Duodenal mucosa (tissue), 2 donors: ENCODE results near the gene SLC40A1.
A peak's percentile ranks its signal among the peaks of the same experiment; 100 is the strongest.

Experiments
- H3K27ac ChIP-seq: one replicate; pipeline ENCODE4 v1.7.0; 2013; ENCODE audit warnings: low read depth, low read length
- H3K27me3 ChIP-seq, 2 donors: one replicate each; pipeline ENCODE4 v1.7.0; 2013; ENCODE audit warnings: low read length in 2 of 2, control low read depth in 1 of 2; ENCODE audit not compliant: insufficient read depth in 2 of 2, control insufficient read depth in 1 of 2
- H3K36me3 ChIP-seq, 2 donors: one replicate each; pipeline ENCODE4 v1.7.0; 2013; ENCODE audit warnings: low read length in 2 of 2, control low read depth in 1 of 2; ENCODE audit not compliant: insufficient read depth in 2 of 2, control insufficient read depth in 1 of 2
- H3K4me1 ChIP-seq, 2 donors: one replicate each; pipeline ENCODE4 v1.7.0; 2013; ENCODE audit warnings: low read length in 2 of 2, control low read depth in 1 of 2; ENCODE audit not compliant: insufficient read depth in 2 of 2, control insufficient read depth in 1 of 2
- H3K4me3 ChIP-seq, 2 donors: one replicate each; pipeline ENCODE4 v1.7.0; 2013; ENCODE audit warnings: low read length in 2 of 2, low read depth in 1 of 2
- H3K9ac ChIP-seq, 2 donors: one replicate each; pipeline ENCODE4 v1.7.0; 2013; ENCODE audit warnings: low read length in 2 of 2, low read depth in 1 of 2
- H3K9me3 ChIP-seq, 2 donors: one replicate each; pipeline ENCODE4 v1.7.0; 2013; ENCODE audit warnings: low read length in 2 of 2, control low read depth in 1 of 2; ENCODE audit not compliant: control insufficient read depth in 1 of 2

Gene SLC40A1

GRCh38 chr2:189555232-189555631 lies 25.4 kb downstream of the SLC40A1 start:
- peaks cover 32 to 54% of the 10 kb centered on the region in 2 donors for H3K4me1 ChIP-seq

DNA sequence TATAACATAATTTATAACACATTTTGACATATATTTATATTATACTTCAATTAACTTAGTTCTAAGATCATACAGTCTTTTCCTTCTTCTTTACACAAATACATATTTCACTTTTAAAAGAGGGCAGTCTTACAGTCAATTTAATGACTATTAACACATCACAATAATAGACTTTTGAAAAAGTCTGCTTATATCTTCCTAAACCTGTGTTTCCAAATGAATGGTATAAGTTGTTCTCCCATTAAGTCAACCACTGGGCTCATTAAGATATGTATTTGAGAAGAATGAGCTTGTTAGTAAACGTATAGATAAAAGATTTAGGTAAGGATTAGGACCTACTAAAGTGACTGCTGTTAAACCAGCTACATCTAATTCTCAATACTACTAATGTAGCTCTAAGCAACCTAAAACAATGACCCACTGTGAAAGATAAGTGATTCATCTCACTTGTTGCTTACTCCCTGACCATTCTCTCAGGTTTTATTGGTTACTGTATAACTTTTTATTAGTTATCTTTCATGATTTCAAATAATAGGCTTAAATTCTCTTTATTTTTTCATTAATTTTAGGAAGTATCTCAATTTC lies 27.0 kb downstream of the SLC40A1 start:
- no peak overlapping the region for H3K4me3 ChIP-seq
- H3K9ac ChIP-seq = no peak overlapping the region
- no peaks in the 10 kb centered on the region for H3K36me3 ChIP-seq
- no peaks in the 10 kb centered on the region for H3K27me3 ChIP-seq
- peaks cover 20 to 43% of the 10 kb centered on the region in 2 donors for H3K4me1 ChIP-seq
- no peaks in the 10 kb centered on the region for H3K9me3 ChIP-seq
- H3K27ac ChIP-seq = no peak overlapping the region

More at GRCh38 chr2:189555232-189555631, 25.4 kb downstream of the SLC40A1 start:
- no peaks in the 10 kb centered on the region for H3K9me3 ChIP-seq
- no peaks in the 10 kb centered on the region for H3K36me3 ChIP-seq
- H3K27me3 ChIP-seq = no peaks in the 10 kb centered on the region
- no peak overlapping the region for H3K27ac ChIP-seq
- H3K9ac ChIP-seq = no peak overlapping the region
- H3K4me3 ChIP-seq = no peak overlapping the region

DNA sequence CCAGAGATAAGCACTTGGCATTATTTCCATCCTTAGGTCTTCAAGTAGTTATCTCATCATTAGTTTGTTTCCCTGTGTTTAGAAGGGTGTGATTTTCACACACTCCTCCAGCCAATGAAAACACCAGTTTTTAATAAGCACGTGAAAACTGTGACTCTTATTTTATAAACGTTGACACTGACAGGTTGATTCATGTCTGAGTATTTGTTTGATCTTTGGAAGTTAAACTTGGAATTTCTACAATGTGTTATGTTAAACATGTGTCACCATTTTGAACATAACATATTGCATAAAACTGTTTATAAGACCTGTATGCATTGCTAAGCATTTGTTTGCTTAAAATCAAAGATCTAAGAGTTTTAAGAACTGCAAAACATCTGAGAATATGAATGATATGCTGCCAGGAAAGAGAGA lies 27.6 kb downstream of the SLC40A1 start:
- Histone ChIP-seq H3K4me3 (no peak overlapping the region), H3K27ac (no peak overlapping the region), H3K9me3 (no peaks in the 10 kb centered on the region), H3K36me3 (no peaks in the 10 kb centered on the region), H3K4me1 (peaks cover 14 to 37% of the 10 kb centered on the region in 2 donors), H3K27me3 (no peaks in the 10 kb centered on the region), H3K9ac (no peak overlapping the region)

DNA sequence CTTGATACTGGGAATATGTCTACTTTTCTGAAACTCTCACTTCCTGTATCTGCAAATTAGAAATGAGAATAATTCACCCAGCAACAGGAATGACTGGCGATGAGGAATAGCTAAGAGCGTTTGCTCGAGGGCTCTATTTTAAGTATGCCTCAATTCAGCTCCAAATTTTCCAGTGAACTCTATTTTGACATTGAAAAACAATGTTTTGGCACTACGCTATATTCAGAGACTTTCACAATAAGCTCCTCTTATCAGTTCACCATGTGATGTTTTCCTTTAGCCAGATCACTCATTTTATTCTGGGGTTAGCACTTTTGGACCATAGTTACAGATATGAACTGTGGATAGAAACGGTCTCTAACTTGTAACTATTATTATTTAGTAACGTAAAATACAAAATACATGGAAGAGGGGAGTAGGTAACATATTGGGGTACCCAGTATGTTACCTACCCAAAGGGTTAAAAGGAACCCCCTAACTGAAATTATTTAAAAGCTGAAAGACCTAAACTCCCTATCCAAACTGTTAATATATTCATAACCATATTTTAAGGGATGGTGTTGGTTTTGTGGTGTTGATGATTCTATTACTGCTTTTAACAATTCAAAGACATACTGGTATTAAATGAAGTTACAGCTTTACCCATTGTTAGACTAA lies 28.1 kb downstream of the SLC40A1 start:
- no peak overlapping the region for H3K27ac ChIP-seq
- H3K9ac ChIP-seq = no peak overlapping the region
- no peaks in the 10 kb centered on the region for H3K9me3 ChIP-seq
- H3K4me3 ChIP-seq = no peak overlapping the region
- H3K4me1 ChIP-seq = peaks cover 13 to 35% of the 10 kb centered on the region in 2 donors
- H3K27me3 ChIP-seq = no peaks in the 10 kb centered on the region
- H3K36me3 ChIP-seq = no peaks in the 10 kb centered on the region

DNA sequence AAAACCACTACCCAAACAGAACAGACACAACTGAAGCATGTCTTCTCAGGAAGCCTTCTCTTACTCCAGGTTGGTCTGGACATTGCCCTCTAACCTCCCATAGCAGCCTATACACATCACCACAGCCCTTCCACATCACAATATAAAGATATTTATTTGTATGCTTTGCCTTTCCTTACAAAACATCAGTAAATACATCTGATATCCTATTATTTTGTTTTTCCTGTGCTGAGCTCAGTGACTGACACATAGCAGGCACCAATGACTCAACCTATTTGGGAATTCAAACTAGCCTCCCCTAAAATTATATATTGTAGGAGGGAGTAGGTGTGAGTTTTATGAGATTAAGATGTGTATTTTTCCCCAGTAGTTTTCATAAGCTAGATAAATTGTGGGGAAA lies 28.8 kb downstream of the SLC40A1 start:
- Histone ChIP-seq H3K27ac (no peak overlapping the region), H3K4me3 (no peak overlapping the region), H3K9me3 (no peaks in the 10 kb centered on the region), H3K36me3 (no peaks in the 10 kb centered on the region), H3K9ac (no peak overlapping the region), H3K4me1 (peaks cover 13 to 35% of the 10 kb centered on the region in 2 donors), H3K27me3 (no peaks in the 10 kb centered on the region)

DNA sequence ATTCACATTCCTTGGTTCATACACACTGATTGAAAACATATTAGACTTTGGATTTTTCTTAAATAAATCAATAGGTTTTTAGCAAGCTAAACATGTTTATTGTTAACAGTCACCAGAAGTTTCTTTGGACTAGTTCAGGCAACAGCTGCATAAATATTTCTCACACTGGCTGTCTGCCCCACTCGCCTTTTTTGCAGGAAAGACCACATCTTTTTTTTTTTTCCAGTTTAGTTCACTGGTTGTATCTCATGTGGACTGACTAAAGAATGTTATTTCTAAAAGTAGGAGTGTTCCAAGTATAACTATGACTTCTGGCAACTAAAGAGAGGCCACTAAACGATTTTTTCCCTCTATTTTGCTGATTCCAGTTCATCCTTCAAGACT lies 31.1 kb downstream of the SLC40A1 start:
- no peaks in the 10 kb centered on the region for H3K36me3 ChIP-seq
- H3K9ac ChIP-seq = no peak overlapping the region
- no peaks in the 10 kb centered on the region for H3K9me3 ChIP-seq
- H3K27ac ChIP-seq = no peak overlapping the region
- no peaks in the 10 kb centered on the region for H3K27me3 ChIP-seq
- peaks cover 7 to 23% of the 10 kb centered on the region in 2 donors for H3K4me1 ChIP-seq
- no peak overlapping the region for H3K4me3 ChIP-seq

DNA sequence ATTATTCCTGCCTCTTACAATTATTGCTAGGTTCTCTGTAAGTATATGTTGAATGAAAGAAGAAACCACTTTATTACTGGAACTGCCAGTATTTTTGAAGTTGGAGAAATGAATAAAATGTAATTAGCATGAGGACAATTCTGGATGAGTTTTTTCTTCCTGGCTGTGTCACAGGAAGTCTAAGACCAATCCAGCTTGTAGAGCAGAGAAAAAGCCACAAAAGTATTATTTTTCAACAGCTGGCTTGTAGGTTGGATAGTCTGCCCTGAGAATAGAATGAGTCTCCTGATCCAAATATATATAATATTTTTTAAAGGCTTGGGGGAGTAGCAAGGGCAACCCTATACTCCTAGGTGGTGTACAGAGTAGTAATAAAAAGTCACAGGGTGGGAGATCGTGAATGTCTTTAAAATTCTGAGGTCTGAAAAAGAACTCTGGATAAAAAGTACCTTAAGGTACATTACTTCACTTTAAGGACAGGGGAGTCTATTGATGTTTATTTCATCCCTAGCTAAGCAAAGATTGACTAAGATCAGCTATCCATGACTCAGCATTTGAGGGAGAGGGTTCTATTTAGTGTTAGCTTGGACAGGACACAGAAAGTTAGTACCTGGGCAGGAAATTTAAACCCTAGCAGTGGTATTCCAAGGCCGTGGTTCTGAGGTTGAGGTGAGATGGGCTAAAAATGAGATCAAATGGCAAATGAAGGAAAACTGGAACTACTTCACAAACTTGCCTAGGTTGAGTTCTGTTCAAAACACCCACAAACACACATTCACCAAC lies 31.7 kb downstream of the SLC40A1 start:
- Histone ChIP-seq H3K4me1 (peaks cover 7 to 23% of the 10 kb centered on the region in 2 donors), H3K36me3 (no peaks in the 10 kb centered on the region), H3K27ac (no peak overlapping the region), H3K9ac (no peak overlapping the region), H3K27me3 (no peaks in the 10 kb centered on the region), H3K4me3 (no peak overlapping the region), H3K9me3 (no peaks in the 10 kb centered on the region)

DNA sequence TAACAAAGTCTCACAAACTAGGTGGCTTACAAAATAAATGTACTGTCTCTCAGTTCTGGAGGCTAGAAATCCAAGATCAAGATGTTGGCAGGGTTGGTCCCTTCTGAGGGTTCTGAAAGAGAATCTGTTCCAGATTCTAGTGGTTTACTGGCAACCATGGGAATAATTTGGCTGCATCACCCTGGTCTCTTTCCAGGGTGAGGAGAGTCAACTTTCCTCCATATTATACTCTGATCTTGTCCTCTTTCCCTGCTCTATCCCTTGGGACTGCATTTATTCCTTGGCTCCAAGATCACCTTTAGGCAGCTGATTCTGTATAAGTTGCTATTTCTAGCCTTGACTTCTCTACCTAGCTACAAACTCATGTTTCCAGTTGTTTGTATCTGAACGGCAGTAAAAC lies 35.2 kb downstream of the SLC40A1 start:
- H3K27me3 ChIP-seq = no peaks in the 10 kb centered on the region
- no peak overlapping the region for H3K9ac ChIP-seq
- no peaks in the 10 kb centered on the region for H3K9me3 ChIP-seq
- H3K4me1 ChIP-seq = peaks cover 8 to 26% of the 10 kb centered on the region in 2 donors
- H3K27ac ChIP-seq = no peak overlapping the region
- no peak overlapping the region for H3K4me3 ChIP-seq
- no peaks in the 10 kb centered on the region for H3K36me3 ChIP-seq

GRCh38 chr2:189544318-189545042 lies 36.1 kb downstream of the SLC40A1 start:
- Histone ChIP-seq H3K36me3 (no peaks in the 10 kb centered on the region), H3K27me3 (no peaks in the 10 kb centered on the region), H3K9ac (no peak overlapping the region), H3K27ac (no peak overlapping the region), H3K4me3 (no peak overlapping the region), H3K9me3 (no peaks in the 10 kb centered on the region), H3K4me1 (peaks cover 8 to 28% of the 10 kb centered on the region in 2 donors)

- no peaks in the 10 kb centered on the region for H3K9me3 ChIP-seq
- H3K27ac ChIP-seq = no peak overlapping the region
- peaks cover 8 to 28% of the 10 kb centered on the region in 2 donors for H3K4me1 ChIP-seq
- H3K27me3 ChIP-seq = no peaks in the 10 kb centered on the region
- no peak overlapping the region for H3K4me3 ChIP-seq
- no peaks in the 10 kb centered on the region for H3K36me3 ChIP-seq
- H3K9ac ChIP-seq = peak overlapping the region in 1 of 2 donors; percentile 16
These were observed 37.2 kb downstream of the SLC40A1 start for GRCh38 chr2:189543367-189543766.
